ENCODE data around the gene KAZN. TPM values are rescaled to one million over a fixed set of nuclear protein-coding genes. Genes with fewer than 3 reads are reported as not detected.

KAZN gene
- polyA plus RNA-seq, 1 donor (not counting 4 experiments of a cell fraction or from before 2014, with no cell fraction given) = 5.9 TPM

DNA sequence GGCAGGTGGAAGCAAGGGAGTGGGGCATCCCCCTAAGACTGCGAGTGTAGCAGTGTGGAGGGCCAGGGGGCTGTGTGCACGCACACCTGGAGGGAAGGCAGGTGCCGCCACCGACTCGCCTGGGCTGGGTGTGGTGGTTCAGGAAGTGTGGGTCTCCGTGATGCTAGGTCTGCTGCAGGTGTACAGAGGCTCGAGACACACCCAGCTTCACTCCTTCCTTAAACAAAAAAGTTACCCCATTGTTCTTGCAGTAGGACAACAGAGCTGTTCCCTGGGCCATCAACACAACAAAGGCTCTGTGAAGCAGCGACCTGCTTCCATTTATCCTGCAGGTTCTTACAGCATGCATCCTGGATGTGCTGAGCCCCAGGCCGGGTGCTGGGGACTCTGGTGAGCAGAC is 454.7 kb downstream of the KAZN start:
- FAIRE-seq (no peak), DNase-seq (ENCODE audit: low read depth, low spot score) (no peak)
- no peaks in the 10 kb centered on the region for H3K4me1 ChIP-seq (ENCODE audit: control insufficient read depth, extremely low read depth, insufficient read depth, low read length)
- no peaks in the 10 kb centered on the region for H3K9me3 ChIP-seq (ENCODE audit: control insufficient read depth, low read depth, low read length)
- peaks cover 3 to 17% of the 10 kb centered on the region in 2 experiments for H3K36me3 ChIP-seq (ENCODE audit: control insufficient read depth in 2 of 2, extremely low read depth in 1 of 2, insufficient read depth in 2 of 2, low read length in 2 of 2)
- no peaks in the 10 kb centered on the region for H4K20me1 ChIP-seq (ENCODE audit: control insufficient read depth, extremely low read depth, insufficient read depth, low read length)
- no peak overlapping the region for H3K9ac ChIP-seq (ENCODE audit: control insufficient read depth, extremely low read depth, insufficient read depth, low read length)
- no peaks in the 10 kb centered on the region for H3K9me1 ChIP-seq (ENCODE audit: control insufficient read depth, extremely low read depth, insufficient read depth, low read length)
- no peak overlapping the region for H3K4me3 ChIP-seq (ENCODE audit: control insufficient read depth in 2 of 3, extremely low read depth in 1 of 3, insufficient read depth in 2 of 3, low read depth in 1 of 3, low read length in 3 of 3)
- TF ChIP-seq, protein P1, sequence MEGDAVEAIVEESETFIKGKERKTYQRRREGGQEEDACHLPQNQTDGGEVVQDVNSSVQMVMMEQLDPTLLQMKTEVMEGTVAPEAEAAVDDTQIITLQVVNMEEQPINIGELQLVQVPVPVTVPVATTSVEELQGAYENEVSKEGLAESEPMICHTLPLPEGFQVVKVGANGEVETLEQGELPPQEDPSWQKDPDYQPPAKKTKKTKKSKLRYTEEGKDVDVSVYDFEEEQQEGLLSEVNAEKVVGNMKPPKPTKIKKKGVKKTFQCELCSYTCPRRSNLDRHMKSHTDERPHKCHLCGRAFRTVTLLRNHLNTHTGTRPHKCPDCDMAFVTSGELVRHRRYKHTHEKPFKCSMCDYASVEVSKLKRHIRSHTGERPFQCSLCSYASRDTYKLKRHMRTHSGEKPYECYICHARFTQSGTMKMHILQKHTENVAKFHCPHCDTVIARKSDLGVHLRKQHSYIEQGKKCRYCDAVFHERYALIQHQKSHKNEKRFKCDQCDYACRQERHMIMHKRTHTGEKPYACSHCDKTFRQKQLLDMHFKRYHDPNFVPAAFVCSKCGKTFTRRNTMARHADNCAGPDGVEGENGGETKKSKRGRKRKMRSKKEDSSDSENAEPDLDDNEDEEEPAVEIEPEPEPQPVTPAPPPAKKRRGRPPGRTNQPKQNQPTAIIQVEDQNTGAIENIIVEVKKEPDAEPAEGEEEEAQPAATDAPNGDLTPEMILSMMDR (optimal IDR thresholded peaks at IDR 0.05 in 1 of 3, IDR thresholded peaks at IDR 0.05 in 1 of 3, conservative IDR thresholded peaks at IDR 0.05 in 1 of 3; ENCODE audit: extremely low read depth in 1 of 3, insufficient read depth in 2 of 3, low read length in 3 of 3) = no peak
- TF ChIP-seq EZH2 (IDR thresholded peaks at IDR 0.05; ENCODE audit: low read length) = no peak
- H3K27ac ChIP-seq (ENCODE audit: control insufficient read depth, insufficient read depth, low read length) = no peak overlapping the region
- H3K4me2 ChIP-seq (ENCODE audit: control insufficient read depth, extremely low read depth, insufficient read depth, low read depth, low read length) = no peak overlapping the region
- dilution Hi-C loops (cut with MboI; ENCODE audit: extremely low pct_ligation_motif_present, low sequenced_read_pairs) = no loop called here
- H3K27me3 ChIP-seq (ENCODE audit: control insufficient read depth, extremely low read depth, insufficient read depth, low read length) = no peaks in the 10 kb centered on the region
- H2AFZ ChIP-seq (ENCODE audit: control insufficient read depth, low read length) = no peak overlapping the region
- no peaks in the 10 kb centered on the region for H3K79me2 ChIP-seq (ENCODE audit: control insufficient read depth, insufficient read depth, low read length)

DNA sequence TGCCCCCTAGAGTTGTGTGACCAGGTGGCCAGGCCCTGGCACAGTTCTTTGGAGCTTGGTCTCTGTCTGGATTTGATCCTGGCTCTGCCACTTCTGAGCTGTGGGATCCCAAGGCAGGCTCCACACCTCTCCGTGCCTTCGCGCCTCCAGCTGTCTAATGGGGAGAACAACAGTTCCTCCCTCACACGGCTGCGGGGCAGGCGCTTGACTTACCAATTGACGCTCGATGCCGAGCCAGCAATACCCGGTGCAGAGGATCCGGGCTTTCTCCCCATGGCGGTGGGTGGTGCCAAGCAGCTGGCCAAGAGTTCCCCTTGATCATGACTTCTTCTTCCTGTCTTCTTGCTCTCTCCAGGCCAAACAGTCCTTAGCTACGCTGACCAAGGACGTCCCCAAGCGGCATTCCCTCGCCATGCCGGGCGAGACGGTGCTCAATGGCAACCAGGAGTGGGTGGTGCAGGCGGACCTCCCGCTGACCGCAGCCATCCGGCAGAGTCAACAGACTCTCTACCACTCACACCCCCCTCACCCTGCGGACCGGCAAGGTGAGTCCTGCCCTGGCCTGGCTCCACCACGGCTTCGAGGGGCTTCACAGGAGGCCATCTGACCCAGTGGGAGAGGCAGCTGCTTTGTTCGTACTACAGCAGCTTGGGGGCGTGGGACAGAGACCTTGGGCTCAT is 457.4 kb downstream of the KAZN start:
- H3K4me1 ChIP-seq (ENCODE audit: control insufficient read depth, extremely low read depth, insufficient read depth, low read length) = no peaks in the 10 kb centered on the region
- no peaks in the 10 kb centered on the region for H3K9me3 ChIP-seq (ENCODE audit: control insufficient read depth, low read depth, low read length)
- no peak overlapping the region for H3K9ac ChIP-seq (ENCODE audit: control insufficient read depth, extremely low read depth, insufficient read depth, low read length)
- TF ChIP-seq, protein P1 (optimal IDR thresholded peaks at IDR 0.05 in 1 of 3, IDR thresholded peaks at IDR 0.05 in 1 of 3, conservative IDR thresholded peaks at IDR 0.05 in 1 of 3; ENCODE audit: extremely low read depth in 1 of 3, insufficient read depth in 2 of 3, low read length in 3 of 3) = no peak
- TF ChIP-seq EZH2 (IDR thresholded peaks at IDR 0.05; ENCODE audit: low read length) = no peak
- H2AFZ ChIP-seq (ENCODE audit: control insufficient read depth, low read length) = no peak overlapping the region
- no peak overlapping the region for H3K4me3 ChIP-seq (ENCODE audit: control insufficient read depth in 2 of 3, extremely low read depth in 1 of 3, insufficient read depth in 2 of 3, low read depth in 1 of 3, low read length in 3 of 3)
- H3K36me3 ChIP-seq (ENCODE audit: control insufficient read depth in 2 of 2, extremely low read depth in 1 of 2, insufficient read depth in 2 of 2, low read length in 2 of 2) = peaks cover 10 to 21% of the 10 kb centered on the region in 2 experiments
- dilution Hi-C loops (cut with MboI; ENCODE audit: extremely low pct_ligation_motif_present, low sequenced_read_pairs) = no loop called here
- no peaks in the 10 kb centered on the region for H4K20me1 ChIP-seq (ENCODE audit: control insufficient read depth, extremely low read depth, insufficient read depth, low read length)
- H3K27ac ChIP-seq (ENCODE audit: control insufficient read depth, insufficient read depth, low read length) = no peak overlapping the region
- H3K79me2 ChIP-seq (ENCODE audit: control insufficient read depth, insufficient read depth, low read length) = no peaks in the 10 kb centered on the region
- no peaks in the 10 kb centered on the region for H3K9me1 ChIP-seq (ENCODE audit: control insufficient read depth, extremely low read depth, insufficient read depth, low read length)
- no peak for FAIRE-seq
- no peak overlapping the region for H3K4me2 ChIP-seq (ENCODE audit: control insufficient read depth, extremely low read depth, insufficient read depth, low read depth, low read length)
- no peaks in the 10 kb centered on the region for H3K27me3 ChIP-seq (ENCODE audit: control insufficient read depth, extremely low read depth, insufficient read depth, low read length)
- DNase-seq (ENCODE audit: low read depth, low spot score) = no peak
